Mesenteric fat pad (tissue), 1 donor: Measurements from ENCODE around the gene PLIN3. TPM values are rescaled to one million over a fixed set of nuclear protein-coding genes. Genes with fewer than 3 reads are reported as not detected.
"Not testable (repeated sequence)": the region's sequence is repeated elsewhere in the genome, so short reads cannot be mapped to it uniquely, and the experiment has no call there.

ENCODE experiments used
- DNase-seq: peaks from one replicate; pipeline ENCODE4 v3.0.0-alpha.2; 2020; ENCODE audit warnings: low spot score
- total RNA-seq: library from RNA; stranded (reverse); fragmentation: NEBNext Ultra II Directional; extraction: Animal tissue kit (Norgen Biotek cat#: 25700); gene quantifications from one replicate; pipeline ENCODE4 v1.2.1, GENCODE V29; 2021
- donor health status: DM: yes; HTN: yes; CAD: no.

Gene PLIN3
- total RNA-seq, 1 donor from 2014 or later, result 95.7 TPM

DNA sequence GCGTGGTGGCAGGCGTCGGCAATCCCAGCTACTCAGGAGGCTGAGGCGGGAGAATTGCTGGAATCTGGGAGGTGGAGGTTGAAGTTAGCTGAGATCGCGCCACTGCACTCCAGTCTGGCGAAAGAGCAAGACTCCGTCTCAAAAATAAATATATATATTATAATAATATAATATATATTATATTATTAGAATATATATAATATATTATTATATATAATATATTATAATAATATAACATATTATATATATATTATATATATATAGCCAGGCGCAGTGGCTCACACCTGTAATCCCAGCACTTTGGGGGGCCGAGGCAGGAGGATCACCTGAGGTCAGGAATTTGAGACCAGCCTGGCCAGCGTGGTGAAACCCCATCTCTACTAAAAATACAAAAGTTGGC is 25.5 kb upstream of the PLIN3 start:
- DNase-seq, result not testable (repeated sequence)

DNA sequence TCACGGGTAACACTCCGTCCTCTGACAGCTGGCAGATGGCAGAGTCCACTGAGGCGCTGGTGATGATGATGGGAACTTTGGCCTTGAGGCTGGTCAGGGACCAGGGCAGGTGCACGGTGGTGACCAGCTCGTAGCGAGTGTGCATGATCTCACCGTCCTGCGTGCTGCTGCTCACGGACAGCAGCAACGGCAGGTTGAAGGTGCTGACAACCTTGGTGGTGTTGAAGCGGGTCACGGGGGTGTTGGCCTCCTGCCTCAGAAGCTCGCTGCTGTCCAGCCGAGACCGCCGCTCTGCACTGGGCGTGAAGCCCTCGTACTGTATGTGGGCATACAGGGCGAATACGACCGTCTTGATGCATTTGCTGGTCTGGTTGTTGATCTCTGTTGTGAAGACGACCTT is 23.6 kb upstream of the PLIN3 start:
- no peak for DNase-seq

DNA sequence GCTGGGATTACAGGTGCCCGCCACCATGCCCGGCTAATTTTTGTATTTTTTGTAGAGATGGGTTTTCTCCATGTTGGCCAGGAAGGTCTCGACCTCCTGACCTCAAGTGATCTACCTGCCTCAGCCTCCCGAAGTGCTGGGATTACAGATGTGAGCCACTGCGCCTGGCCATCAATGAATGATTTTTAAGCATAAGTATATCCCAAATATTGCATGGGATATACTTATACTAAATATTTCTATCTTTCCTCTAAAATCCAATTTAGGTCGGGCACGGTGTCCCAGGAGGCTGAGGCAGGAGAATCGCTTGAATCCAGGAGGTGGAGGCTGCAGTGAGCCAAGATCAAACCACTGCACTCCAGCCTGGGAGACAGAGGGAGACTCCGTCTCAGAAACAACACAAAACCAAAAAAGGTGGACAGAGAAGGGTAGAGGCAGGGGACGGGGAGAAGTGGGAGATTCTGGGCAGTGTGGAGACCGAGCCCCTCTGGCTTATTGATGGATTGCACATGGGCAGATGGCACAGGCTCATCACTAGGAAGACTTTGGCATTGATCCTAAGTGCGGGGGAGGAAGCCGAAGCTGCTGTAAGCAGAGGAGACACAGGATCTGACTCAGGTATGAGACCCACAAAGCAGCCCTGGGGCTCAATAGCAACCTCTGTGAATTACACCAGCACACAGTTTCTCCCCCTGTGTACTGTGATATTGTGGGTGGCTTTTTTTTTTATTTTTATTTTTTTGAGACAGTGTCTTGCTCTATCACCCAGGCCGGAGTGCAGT is 21.8 kb upstream of the PLIN3 start:
- DNase-seq, result no peak

DNA sequence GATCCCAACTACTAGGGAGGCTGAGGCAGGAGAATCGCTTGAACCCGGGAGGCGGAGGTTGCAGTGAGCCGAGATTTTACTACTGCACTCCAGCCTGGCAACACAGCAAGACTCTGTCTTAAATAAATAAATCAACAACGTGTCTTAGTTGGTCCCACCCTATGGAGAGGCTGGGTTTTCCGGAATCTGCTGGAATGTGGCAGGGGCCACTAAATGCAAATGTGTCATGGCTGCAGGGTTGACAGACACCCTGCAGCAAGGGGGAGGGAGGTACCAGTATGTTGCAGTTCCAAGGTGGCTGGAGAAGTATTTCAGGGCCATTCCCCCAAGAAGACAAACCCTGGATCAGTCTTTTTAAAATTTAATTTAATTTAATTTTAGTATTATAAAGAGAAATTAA is 20.3 kb upstream of the PLIN3 start:
- DNase-seq, result not testable (repeated sequence)

DNA sequence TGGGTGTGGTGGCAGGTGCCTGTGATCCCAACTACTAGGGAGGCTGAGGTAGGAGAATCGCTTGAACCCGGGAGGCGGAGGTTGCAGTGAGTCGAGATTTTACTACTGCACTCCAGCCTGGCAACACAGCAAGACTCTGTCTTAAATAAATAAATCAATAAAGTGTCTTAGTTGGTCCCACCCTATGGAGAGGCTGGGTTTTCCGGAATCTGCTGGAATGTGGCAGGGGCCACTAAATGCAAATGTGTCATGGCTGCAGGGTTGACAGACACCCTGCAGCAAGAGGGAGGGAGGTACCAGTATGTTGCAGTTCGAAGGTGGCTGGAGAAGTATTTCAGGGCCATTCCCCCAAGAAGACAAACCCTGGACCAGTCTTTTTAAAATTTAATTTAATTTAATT is 17.5 kb upstream of the PLIN3 start:
- not testable (repeated sequence) for DNase-seq

DNA sequence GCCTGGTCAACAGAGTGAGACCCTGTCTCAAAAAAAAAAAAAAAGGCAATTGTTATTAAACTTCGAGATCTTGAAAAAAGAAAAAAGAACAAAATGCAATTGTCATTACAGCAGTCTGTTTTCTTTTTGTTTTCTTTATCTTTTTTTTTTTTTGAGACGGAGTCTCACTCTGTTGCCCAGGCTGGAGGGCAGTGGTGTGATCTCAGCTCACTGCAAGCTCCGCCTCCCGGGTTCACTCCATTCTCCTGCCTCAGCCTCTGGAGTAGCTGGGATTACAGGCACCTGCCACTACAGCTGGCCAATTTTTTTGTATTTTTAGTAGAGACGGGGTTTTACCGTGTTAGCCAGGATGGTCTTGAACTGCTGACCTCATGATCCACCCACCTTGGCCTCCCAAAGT is 15.4 kb upstream of the PLIN3 start:
- not testable (repeated sequence) for DNase-seq

DNA sequence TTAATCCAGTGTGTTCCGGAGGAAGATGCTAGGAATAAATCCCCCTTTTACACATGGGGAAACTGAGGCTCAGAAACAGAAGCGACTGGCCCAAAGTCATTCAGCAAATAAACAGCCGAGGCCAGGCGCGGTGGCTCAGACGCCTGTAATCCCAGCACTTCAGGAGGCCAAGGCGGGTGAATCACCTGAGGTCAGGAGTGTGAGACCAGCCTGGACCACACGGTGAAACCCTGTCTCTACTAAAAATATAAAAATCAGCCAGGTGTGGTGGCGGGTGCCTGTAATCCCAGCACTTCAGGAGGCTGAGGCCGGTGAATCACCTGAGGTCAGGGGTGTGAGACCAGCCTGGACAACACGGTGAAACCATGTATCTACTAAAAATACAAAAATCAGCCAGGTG is 11.6 kb upstream of the PLIN3 start:
- DNase-seq, result no peak

DNA sequence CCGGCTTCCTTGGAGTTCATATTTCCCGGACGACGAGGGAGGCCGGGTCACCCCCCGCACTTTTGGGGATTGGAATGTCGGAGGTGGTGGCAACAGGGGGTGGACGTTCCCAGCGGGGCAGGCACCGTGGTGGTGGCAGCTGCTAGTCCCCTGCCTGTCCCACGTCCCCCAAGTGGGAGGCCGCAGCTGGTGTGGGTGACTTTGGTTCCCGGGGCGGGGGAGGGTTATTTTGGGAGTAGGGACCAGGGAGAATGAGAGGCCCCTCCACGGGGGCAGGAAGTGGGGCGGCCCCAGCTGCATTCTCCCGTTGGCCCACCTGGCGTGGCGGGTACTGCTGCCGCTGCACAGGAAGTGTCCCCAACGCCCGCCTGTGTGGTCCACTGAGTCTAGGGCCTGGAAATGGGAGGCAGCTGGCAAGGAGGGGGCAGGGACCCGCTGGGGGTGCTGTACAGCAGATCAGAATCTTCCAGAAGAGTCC is 11.1 kb upstream of the PLIN3 start:
- no peak for DNase-seq

DNA sequence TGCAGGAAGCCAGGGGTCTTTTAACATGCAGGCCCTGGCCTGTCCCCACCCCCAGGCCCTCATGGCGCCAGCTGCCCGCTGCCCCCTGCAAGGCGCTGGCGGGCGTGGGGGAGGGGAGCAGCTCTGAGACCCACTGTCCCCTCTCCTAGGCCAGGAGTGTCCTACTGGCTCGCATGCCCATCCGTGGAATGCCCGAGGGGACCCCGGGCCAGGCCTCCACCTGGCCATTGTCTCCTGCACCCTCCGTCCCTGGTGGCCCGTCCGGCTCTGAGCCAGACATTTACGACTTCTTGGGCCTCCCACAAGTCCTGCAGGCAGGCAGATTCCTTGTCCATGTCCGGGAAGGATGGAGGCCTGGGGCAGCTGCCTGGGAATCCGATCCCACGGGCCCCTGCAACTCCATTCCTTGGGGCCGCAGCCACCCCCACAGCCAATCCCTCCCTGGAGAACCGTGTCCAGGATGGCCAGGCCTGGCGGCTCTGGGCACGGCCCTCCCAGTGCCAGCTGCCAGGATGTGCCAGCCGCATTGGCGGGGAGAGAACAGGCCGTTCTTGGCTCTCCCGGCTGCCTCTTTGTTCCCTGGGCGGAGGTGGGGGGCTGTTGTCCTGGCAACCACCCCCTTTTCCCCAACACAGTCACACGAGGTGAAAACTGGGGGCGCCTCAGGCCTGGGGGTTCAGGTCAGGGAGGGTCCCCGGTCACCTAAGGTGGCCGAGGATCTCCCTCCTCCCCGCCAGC is 10.5 kb upstream of the PLIN3 start:
- DNase-seq, result no peak

DNA sequence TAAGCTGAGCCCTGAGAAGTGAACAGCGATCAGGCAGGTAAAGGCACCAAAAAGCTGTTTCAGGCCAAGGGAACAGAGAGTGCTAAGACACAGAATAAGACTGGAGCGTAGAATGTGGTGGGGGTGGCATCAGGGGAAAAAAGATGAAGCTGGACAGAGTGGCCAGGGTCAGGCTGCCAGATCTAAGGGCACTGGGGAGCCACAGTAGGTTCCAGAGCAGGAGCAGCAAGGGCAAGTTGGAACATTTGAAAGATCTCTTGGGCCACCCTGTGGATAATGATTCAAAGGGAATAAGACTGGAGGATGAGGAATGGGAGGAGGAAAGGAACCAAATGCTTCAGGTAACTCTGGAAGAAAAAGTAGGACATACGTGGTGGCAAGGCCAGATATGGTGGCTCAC is 6.5 kb upstream of the PLIN3 start:
- DNase-seq, result no peak

DNA sequence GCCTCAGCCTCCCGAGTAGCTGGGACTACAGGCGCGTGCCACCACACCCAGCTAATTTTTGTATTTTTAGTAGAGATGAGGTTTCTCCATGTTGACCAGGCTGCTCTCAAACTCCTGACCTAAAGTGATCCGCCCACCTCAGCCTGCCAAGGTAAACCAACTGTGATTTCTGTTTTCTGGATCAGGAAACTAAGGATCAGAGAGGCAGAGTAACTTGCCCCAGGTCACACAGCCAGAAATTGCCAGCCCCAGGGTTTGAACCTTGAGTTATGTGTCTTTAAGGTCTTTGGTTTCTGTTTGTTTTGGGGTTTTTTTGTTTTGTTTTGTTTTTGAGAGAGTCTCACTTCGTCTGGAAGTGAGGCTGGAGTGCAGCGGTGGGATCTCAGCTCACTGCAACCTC is 4.2 kb upstream of the PLIN3 start:
- DNase-seq, result no peak

DNA sequence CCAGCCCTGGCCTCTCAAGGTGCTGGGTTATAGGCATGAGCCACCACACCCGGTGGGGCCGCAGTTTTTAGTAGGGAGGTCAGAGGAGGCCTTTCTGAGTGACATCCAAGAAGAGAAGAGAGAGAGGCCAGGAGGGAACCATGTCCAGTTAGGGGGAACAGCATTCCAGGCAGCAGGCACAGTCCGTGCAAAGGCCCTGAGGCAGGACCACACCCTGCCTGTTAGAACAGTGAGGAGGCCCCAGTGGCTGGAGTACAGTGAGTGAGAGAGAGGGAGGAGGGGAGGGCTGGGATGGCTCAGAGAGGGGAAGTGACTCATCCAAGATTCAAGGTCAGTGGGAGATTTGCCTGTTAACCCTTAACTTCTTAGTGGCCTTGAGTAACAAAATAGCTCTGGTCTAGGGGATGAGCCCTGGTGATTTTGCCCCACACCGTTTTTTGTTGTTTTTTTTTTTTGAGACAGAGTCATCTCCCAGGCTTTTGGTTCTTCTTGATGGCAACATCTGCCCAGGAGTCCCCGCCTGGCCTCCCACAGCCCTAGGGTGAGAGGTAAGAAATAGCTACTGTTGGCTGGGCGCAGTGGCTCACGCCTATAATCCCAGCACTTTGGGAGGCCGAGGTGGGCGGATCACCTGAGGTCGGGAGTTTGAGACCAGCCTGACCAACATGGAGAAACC is 2.7 kb upstream of the PLIN3 start:
- DNase-seq, result no peak

DNA sequence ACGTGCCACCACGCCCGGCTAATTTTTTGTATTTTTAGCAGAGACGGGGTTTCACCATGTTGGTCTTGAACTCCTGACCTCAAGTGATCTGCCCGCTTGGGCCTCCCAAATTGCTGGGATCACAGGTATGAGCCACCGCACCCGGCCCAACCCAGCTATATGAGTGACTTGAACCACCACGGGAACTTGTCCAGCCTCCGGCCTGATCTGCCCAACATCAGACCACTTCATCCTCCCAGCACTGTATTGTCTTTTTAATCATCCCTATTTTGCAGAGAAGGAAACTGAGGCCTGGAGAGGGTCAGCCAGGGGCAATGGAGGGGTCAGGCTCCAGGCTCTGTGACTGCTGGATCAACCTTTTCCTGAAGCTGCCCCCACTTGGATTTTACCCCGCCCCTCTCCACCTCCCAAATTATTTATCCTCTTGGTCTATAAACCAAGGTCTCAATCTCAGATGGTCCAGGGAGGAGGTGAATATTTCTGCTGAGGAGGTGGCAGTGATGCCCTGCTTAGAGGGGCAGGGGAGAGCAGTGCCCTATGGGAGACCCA is 893 bp upstream of the PLIN3 start:
- no peak for DNase-seq

DNA sequence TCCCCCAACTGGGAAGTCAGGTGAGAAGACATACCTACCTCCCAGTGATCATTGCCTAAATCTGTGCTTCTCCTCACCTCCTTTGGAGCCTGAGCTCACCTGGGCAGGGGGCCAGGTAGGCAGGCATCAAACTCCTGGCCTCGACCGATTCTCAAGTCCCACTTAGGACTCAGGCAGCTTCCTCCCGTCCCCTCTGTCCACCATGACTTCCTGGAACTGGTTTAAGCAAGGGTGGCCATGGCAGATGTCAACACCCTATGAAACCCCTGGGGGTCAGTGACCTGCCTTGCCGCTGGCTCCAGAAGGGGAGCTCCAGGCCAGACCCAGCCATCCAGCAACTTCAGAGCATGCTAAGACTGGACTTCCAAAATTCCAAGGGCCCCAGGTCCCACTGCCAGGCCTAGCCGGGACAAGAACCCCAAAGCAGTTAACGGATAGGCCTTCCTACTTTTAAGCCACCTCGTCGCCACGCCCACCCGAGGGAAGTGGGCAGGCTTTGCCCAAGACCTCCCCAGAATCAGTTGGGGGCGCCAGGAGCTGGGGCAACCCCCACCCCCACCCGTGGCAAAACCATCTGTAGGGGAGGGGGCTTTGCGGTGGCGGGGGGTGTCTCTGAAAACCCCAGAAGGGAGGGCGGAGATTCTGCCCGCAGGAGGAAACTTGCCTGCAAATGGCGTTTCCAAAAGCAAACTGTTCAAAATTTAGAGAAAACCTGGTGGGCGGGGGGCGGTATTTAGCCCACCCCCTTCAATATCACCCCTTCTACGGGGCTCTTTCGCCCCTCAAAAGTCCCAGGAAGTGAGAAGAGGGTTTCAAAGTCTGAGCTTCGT is 657 bp downstream of the PLIN3 start:
- DNase-seq, result no peak

DNA sequence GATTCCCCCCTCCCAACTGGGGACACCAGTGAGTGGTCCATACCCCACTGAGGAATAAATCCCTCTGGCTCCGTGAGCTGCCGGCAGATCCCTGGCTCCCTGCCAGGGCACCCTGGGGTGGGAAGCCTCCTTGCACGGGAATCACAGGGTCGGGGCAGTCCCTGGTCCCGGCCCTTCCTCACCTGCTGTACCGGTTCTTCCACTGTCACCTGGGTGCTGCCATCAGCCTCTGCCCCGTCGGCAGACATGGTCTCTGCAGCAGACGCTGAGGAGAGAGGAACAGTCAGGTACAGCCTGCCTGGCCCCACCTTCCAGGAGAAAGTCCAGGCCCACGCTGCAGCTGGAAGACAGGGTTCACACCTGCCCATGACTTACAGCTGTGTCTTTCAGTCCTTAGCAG is 6.3 kb downstream of the PLIN3 start:
- DNase-seq, result no peak

DNA sequence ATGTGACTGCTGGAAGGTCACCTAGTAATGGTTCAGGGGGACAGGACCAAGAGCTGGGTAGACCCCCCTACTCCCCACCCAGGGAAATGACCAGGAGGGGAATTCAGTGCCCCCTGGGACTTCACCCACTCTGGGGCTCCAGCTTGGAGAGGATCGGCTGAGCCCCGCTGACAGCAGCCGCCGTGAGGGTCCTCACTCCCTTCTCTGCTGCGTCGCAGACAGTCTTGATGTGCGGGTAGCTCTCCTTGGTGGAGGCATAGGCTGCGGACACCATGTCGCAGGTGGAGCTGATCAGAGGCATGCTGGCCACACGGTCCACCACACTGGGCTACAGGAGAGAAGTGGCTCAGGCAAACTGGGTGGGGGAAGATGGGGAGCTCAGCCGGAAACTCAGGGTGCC is 7.8 kb downstream of the PLIN3 start:
- no peak for DNase-seq

DNA sequence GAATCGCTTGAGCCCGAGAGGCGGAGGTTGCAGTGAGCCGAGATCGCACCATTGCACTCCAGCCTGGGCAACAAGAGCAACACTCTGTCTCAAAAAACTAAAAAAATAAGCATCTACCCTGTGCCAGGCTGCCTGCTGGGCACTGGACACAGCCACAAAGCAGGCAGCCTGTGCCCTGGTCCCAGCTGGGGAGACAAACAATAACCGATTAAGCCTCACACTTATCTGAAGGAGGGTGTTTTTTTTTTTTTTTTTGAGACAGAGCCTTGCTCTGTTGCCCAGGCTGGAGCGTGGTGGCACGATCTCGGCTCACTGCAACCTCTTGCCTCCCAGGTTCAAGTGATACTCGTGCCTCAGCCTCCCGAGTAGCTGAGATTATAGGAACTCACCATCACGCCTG is 11.0 kb downstream of the PLIN3 start:
- DNase-seq, result not testable (repeated sequence)

DNA sequence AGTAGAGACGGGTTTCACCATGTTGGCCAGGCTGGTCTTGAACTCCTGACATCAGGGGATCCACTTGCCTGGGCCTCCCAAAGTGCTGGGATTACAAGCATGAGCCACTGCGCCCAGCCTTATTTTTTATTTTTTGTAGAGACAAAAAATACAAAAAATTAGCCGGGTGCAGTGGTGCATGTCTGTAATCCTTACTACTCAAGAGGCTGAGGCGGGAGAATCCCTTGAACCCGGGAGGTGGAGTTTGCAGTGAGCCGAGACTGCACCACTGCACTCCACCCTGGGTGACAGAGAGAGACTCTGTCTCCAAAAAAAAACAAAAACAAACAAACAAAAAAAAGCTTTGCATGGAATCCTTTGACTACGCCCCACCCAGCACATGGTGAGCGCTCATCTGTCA is 14.0 kb downstream of the PLIN3 start:
- DNase-seq, result not testable (repeated sequence)

DNA sequence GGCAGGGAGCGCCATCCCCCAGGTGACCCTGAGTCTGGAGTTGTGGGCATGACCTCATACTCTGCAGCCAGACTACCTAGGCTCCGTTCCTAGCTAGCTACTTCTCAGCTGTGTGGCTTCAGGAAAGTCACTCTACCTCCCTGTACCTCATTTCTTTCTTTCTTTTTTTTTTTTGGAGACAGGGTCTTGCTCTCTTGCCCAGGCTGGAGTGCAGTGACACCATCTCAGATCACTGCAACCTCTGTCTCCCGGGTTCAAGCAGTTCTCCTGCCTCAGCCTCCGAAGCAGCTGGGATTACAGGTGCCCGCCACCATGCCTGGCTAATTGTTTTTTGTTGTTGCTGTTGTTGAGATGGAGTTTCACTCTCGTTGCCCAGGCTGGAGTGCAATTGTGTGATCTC is 15.0 kb downstream of the PLIN3 start:
- DNase-seq, result no peak

DNA sequence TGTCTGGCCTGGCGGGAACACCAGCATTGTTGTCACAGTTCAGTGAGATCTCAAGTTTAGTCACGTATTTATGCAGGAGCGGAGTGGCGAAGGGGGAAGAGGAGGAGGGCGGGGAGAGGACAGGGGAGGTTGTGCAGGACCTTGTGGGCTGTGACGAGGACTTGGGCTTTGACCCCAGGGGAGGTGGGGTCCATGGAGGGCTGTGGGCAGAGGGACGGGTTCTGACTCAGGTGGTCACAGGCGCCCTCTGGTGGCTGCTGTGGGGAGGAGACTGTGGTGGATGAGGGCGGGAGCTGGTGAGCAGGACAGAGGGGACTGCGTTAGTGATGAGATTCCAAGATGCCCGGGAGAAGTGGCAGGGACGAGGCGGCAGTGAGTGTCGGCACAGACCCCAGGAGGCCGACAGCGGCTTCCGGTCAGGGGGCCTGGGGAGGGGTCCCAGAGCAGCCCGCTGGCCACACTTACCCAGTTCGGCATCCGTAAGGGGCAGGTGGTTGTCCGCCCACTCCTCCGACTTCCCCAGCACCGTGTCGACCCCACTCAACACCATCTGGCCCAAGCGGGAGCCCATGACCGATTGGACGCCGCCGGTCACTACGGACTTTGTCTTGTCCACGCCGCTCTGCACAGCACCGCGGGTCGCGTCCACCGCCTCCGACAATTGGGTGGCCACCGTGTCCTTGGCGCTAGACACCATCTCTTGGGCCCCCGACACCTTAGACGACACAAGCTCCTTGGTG is 15.7 kb downstream of the PLIN3 start:
- DNase-seq, result no peak
